Measurements from ENCODE around the gene COPS4.
"Not testable (repeated sequence)": the region's sequence is repeated elsewhere in the genome, so short reads cannot be mapped to it uniquely, and the experiment has no call there.

GRCh38 chr4:83111751-83112141, 76.8 kb downstream of the COPS4 start:
- TF ChIP-seq CTCF, POLR2A (IDR thresholded peaks at IDR 0.05): not testable (repeated sequence)

Measured in thyroid gland (tissue), 4 donors.